B cell (primary cell): ENCODE measurements around the gene TCEA3. TPM values are rescaled to one million over a fixed set of nuclear protein-coding genes. Genes with fewer than 3 reads are reported as not detected.

Experiments
- ATAC-seq: fragments of 200-7000 bp; cut with Tn5 transposase; one replicate; pipeline ENCODE4 v1.10.0; 2021; ENCODE audit warnings: low read depth, mild to moderate bottlenecking, moderate number of reproducible peaks, moderate library complexity
- CTCF ChIA-PET: fragments of 350-600 bp; sonication (Branson Sonifier 250); formaldehyde crosslinking; loops from one replicate; lab custom pipeline; 2021; ENCODE audit warnings: antibody characterized with exemption, inconsistent platforms; lab: Charles Lee
- POLR2A ChIA-PET: fragments of 350-600 bp; sonication (Branson Sonifier 250); formaldehyde crosslinking; loops from one replicate; lab custom pipeline; 2021; ENCODE audit warnings: antibody characterized with exemption; lab: Charles Lee
- DNase-seq: peaks from one replicate; pipeline ENCODE4 v3.0.0; 2013
- H2AFZ ChIP-seq: 2 replicates; pipeline ENCODE4 v1.6.1; 2012; ENCODE audit warnings: mild to moderate bottlenecking, low read depth, low read length; ENCODE audit not compliant: insufficient read depth, poor library complexity, severe bottlenecking
- H3K27ac ChIP-seq, 2 donors: 1 replicate in 1 of 2; 2 replicates in 1 of 2; pipeline ENCODE4 v1.5.1; 2012 to 2013; ENCODE audit warnings: low read length in 2 of 2, mild to moderate bottlenecking in 2 of 2, moderate library complexity in 1 of 2
- H3K27me3 ChIP-seq, 4 experiments: fragments of 200-600 bp in 1 of 4; sonication (generic) in 1 of 4; replicated peaks in 1 of 4; 1 replicate in 2 of 4; 2 replicates in 2 of 4; pipeline versions ENCODE4 v1.6.1 to v1.7.0; 2013 to 2016; ENCODE audit warnings: low read length in 3 of 4, mild to moderate bottlenecking in 2 of 4, mixed read lengths in 1 of 4, moderate library complexity in 1 of 4; ENCODE audit not compliant: insufficient read depth in 4 of 4, control insufficient read depth in 3 of 4; ENCODE audit errors: control extremely low read depth in 1 of 4
- H3K36me3 ChIP-seq, 2 experiments: replicated peaks in 1 of 2; 1 replicate in 1 of 2; 2 replicates in 1 of 2; pipeline versions ENCODE4 v1.6.1 to v1.7.1; 2013; ENCODE audit warnings: low read length in 1 of 2; ENCODE audit not compliant: insufficient read depth in 2 of 2, control insufficient read depth in 1 of 2; ENCODE audit errors: control extremely low read depth in 1 of 2, extremely low read depth in 1 of 2
- H3K4me1 ChIP-seq, 2 donors: fragments of 200-600 bp in 1 of 2; sonication (generic) in 1 of 2; 1 replicate in 1 of 2; 2 replicates in 1 of 2; pipeline versions ENCODE4 v1.5.1 to v1.6.1; 2013 to 2017; ENCODE audit warnings: low read length in 2 of 2; ENCODE audit not compliant: control insufficient read depth in 2 of 2, insufficient read depth in 2 of 2
- H3K4me2 ChIP-seq: replicated peaks from 2 replicates; pipeline ENCODE3; 2012; ENCODE audit warnings: mild to moderate bottlenecking, low read depth, low read length; ENCODE audit not compliant: poor library complexity, severe bottlenecking
- H3K4me3 ChIP-seq, 5 experiments: fragments of 200-600 bp in 1 of 5; sonication (generic) in 1 of 5; 1 replicate in 3 of 5; 2 replicates in 2 of 5; pipeline versions ENCODE4 v1.5.1 to v1.7.0; 2011 to 2016; ENCODE audit warnings: low read length in 4 of 5, mild to moderate bottlenecking in 4 of 5, low read depth in 2 of 5, control low read depth in 1 of 5, moderate library complexity in 1 of 5; ENCODE audit not compliant: insufficient read depth in 1 of 5; ENCODE audit errors: control extremely low read depth in 1 of 5, extremely low read depth in 1 of 5
- H3K79me2 ChIP-seq: fragments of 200-600 bp; sonication (generic); one replicate; pipeline ENCODE4 v1.6.0; 2016; ENCODE audit warnings: low read length; ENCODE audit not compliant: control insufficient read depth, insufficient read depth
- H3K9ac ChIP-seq: fragments of 200-600 bp; sonication (generic); 2 replicates; pipeline ENCODE4 v1.6.1; 2017; ENCODE audit warnings: mild to moderate bottlenecking, low read length, moderate library complexity
- H3K9me3 ChIP-seq, 3 donors: one replicate each; pipeline versions ENCODE4 v1.6.1 to v1.7.1; 2013; ENCODE audit warnings: low read length in 2 of 3; ENCODE audit not compliant: control insufficient read depth in 2 of 3, insufficient read depth in 1 of 3; ENCODE audit errors: control extremely low read depth in 1 of 3
- H4K20me1 ChIP-seq: 2 replicates; pipeline ENCODE4 v1.6.0; 2012; ENCODE audit warnings: mild to moderate bottlenecking, low read length; ENCODE audit not compliant: insufficient read depth, control insufficient read depth, poor library complexity, severe bottlenecking
- H3K27ac Mint-ChIP-seq: one replicate; pipeline ENCODE4 v1.8.0; 2021; ENCODE audit warnings: mixed read lengths
- H3K27me3 Mint-ChIP-seq: one replicate; pipeline ENCODE4 v1.8.0; 2021; ENCODE audit warnings: mixed read lengths
- H3K4me1 Mint-ChIP-seq: one replicate; pipeline ENCODE4 v1.8.0; 2021; ENCODE audit warnings: mixed read lengths
- H3K4me3 Mint-ChIP-seq: one replicate; pipeline ENCODE4 v1.8.0; 2021; ENCODE audit warnings: mixed read lengths
- H3K9me3 Mint-ChIP-seq: one replicate; pipeline ENCODE4 v1.8.0; 2022; ENCODE audit warnings: mixed read lengths; ENCODE audit not compliant: insufficient read depth
- CTCF ChIP-seq: fragments of 200-600 bp; IDR thresholded peaks from one replicate; pipeline ENCODE4 v1.8.0; 2022; ENCODE audit warnings: antibody characterized with exemption, mild to moderate bottlenecking
- EZH2 ChIP-seq: IDR thresholded peaks from 2 replicates; pipeline ENCODE4 v1.6.1; 2012; ENCODE audit warnings: borderline replicate concordance, low read depth, mild to moderate bottlenecking, moderate library complexity, low read length; ENCODE audit not compliant: insufficient read depth, poor library complexity, severe bottlenecking
- WGBS: methylation state at CpG from one replicate; pipeline ENCODE4 v1.1.5; 2013; ENCODE audit warnings: missing lambda C conversion rate; ENCODE audit not compliant: insufficient coverage; 5-methylcytosine and 5-hydroxymethylcytosine counted together
- intact Hi-C: fragments of 100-400 bp; cut with micrococcal nuclease; formaldehyde crosslinking; loops from one replicate; pipeline ENCODE4 v1.10.0; 2022
- polyA plus RNA-seq: library from polyadenylated mRNA; depleted of rRNA; stranded (reverse); fragments of >200 nt; gene quantifications from 2 replicates; pipeline ENCODE4 v1.2.3, GENCODE V29; 2012
- total RNA-seq, 2 donors: library from RNA; stranded (reverse); fragments of 120-200 nt in 1 of 2; gene quantifications; 1 replicate in 1 of 2; 2 replicates in 1 of 2; pipeline versions ENCODE4 v1.2.3 to v1.2.4, GENCODE V29; 2013 to 2022

The TCEA3 gene
- total and polyA plus RNA-seq, 2 donors (not counting 1 experiment from before 2014, with no cell fraction given): 0.22 TPM; not detected in 1

DNA sequence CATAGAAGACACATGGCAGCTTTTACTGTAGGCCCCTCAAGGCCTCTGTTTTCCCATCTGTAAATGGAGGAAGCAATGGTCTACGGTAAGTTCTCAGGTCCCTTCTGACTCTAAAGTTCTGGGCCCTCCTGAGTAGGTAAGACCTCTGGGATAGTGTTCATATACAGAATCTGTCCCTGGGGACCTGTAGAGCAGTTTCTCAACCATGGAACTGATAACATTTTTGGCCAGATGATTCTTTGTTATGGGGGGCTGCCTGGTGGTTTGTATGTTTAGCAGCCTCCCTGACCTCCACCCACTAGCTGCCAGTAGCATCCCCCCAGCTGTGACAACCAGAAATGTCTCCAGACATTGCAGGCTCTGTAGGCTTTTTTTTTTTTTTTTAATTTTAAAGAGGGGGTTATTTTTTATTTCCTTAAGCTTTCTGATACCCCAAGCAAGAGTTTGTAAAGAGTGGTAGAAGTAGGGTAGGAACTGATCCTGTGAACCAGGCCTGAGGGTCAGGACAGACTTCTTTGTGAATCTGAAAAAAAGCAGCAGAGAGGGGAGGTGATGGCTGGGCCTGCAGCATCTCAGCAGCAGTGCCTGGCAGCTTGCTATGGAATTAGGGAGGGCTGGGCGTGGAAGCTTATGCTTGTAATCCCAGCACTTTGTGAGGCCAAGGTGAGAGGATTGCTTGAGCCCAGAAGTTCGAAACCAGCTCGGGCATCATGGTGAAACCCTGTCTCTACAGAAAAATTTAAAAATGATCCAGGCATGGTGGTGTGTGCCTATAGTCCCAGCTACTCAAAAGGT lies 20.2 kb upstream of the TCEA3 start:
- no peak for TF ChIP-seq CTCF
- TF ChIP-seq EZH2: no peak
- H3K27me3 Mint-ChIP-seq: no peaks in the 10 kb centered on the region
- Histone ChIP-seq H3K4me2 (no peak overlapping the region), H3K36me3 (no peaks in the 10 kb centered on the region), H3K4me3 (no peak overlapping the region), H4K20me1 (no peaks in the 10 kb centered on the region), H3K9ac (no peak overlapping the region), H2AFZ (no peak overlapping the region), H3K4me1 (no peaks in the 10 kb centered on the region), H3K9me3 (no peaks in the 10 kb centered on the region), H3K27ac (no peak overlapping the region), H3K27me3 (no peaks in the 10 kb centered on the region), H3K79me2 (no peaks in the 10 kb centered on the region)
- H3K4me3 Mint-ChIP-seq: no peak overlapping the region
- DNase-seq: no peak
- no peaks in the 10 kb centered on the region for H3K4me1 Mint-ChIP-seq
- intact Hi-C loops: no loop called here
- ChIA-PET CTCF (no interaction called here), POLR2A (no interaction called here)
- H3K27ac Mint-ChIP-seq: no peak overlapping the region
- WGBS: 80% methylated on average over 4 of the region's 4 CpGs
- no peak for ATAC-seq
- no peaks in the 10 kb centered on the region for H3K9me3 Mint-ChIP-seq

DNA sequence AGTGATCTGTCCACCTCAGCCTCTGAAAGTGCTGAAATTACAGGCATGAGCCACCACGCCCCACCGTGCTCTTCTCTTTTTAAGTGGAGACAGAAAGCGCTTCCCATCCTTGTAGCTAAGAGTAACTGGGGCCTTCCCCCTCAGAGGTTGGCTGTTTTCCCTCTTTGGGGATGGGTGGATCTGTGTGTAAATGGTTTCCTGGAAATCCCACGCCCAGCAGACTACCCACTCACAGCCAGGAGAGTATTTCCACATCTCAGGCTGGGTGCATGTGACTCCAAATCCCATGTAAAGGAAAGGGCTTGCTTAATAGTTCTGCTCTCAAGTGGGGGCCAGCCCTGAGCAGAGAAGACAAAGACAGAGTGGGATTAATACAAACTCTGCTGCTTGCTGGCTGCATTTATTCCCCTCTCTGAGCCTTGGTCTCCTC lies 19.6 kb upstream of the TCEA3 start:
- DNase-seq: no peak
- Histone ChIP-seq H3K27me3 (no peaks in the 10 kb centered on the region), H3K79me2 (no peaks in the 10 kb centered on the region), H3K4me1 (no peaks in the 10 kb centered on the region), H2AFZ (no peak overlapping the region), H3K4me2 (no peak overlapping the region), H3K27ac (no peak overlapping the region), H3K36me3 (no peaks in the 10 kb centered on the region), H4K20me1 (no peaks in the 10 kb centered on the region), H3K4me3 (no peak overlapping the region), H3K9ac (no peak overlapping the region), H3K9me3 (no peaks in the 10 kb centered on the region)
- H3K4me1 Mint-ChIP-seq: no peaks in the 10 kb centered on the region
- POLR2A ChIA-PET: no interaction called here
- H3K4me3 Mint-ChIP-seq: no peak overlapping the region
- no peak for ATAC-seq
- no peaks in the 10 kb centered on the region for H3K9me3 Mint-ChIP-seq
- CTCF ChIA-PET: no interaction called here
- 100% methylated on average over 3 of the region's 4 CpGs for WGBS
- no peaks in the 10 kb centered on the region for H3K27me3 Mint-ChIP-seq
- intact Hi-C loops: no loop called here
- no peak for TF ChIP-seq CTCF
- TF ChIP-seq EZH2: no peak
- H3K27ac Mint-ChIP-seq: no peak overlapping the region
